Measurements from ENCODE around the gene NCAM1. TPM values are rescaled to one million over a fixed set of nuclear protein-coding genes. Genes with fewer than 3 reads are reported as not detected.

The NCAM1 gene
- total RNA-seq, 1 donor from 2014 or later, result 4.2 TPM

GRCh38 chr11:113283881-113284280, 322.7 kb downstream of the NCAM1 start:
- Histone ChIP-seq H3K4me1 (no peaks in the 10 kb centered on the region), H3K9me3 (no peaks in the 10 kb centered on the region), H3K4me3 (no peak overlapping the region), H3K27ac (no peak overlapping the region), H3K27me3 (no peaks in the 10 kb centered on the region), H3K36me3 (no peaks in the 10 kb centered on the region)
- ATAC-seq (no peak), DNase-seq (no peak)
- intact Hi-C loops (cut with DNase I), result no loop called here
- no peak for TF ChIP-seq CTCF (IDR thresholded peaks at IDR 0.05)

GRCh38 chr11:113286009-113286408, 324.8 kb downstream of the NCAM1 start:
- ATAC-seq, result no peak
- no peak overlapping the region for H3K27ac ChIP-seq
- intact Hi-C loops (cut with DNase I), result loop anchor here (5.0 kb wide), 1 partner anchor 699 kb away; no protein-coding TSS in a partner anchor
- H3K36me3 ChIP-seq, result no peaks in the 10 kb centered on the region
- no peaks in the 10 kb centered on the region for H3K9me3 ChIP-seq
- H3K4me3 ChIP-seq, result no peak overlapping the region
- DNase-seq, result no peak
- TF ChIP-seq CTCF (IDR thresholded peaks at IDR 0.05), result no peak
- no peaks in the 10 kb centered on the region for H3K27me3 ChIP-seq
- H3K4me1 ChIP-seq, result no peaks in the 10 kb centered on the region

- no peak for ATAC-seq
- H3K4me3 ChIP-seq, result no peak overlapping the region
- H3K9me3 ChIP-seq, result no peaks in the 10 kb centered on the region
- intact Hi-C loops (cut with DNase I), result loop anchor here (5.0 kb wide), 1 partner anchor 700 kb away; no protein-coding TSS in a partner anchor
- no peaks in the 10 kb centered on the region for H3K27me3 ChIP-seq
- DNase-seq, result no peak
- H3K27ac ChIP-seq, result no peak overlapping the region
- no peaks in the 10 kb centered on the region for H3K36me3 ChIP-seq
- no peak for TF ChIP-seq CTCF (IDR thresholded peaks at IDR 0.05)
- H3K4me1 ChIP-seq, result no peaks in the 10 kb centered on the region
These were observed 325.6 kb downstream of the NCAM1 start for GRCh38 chr11:113286509-113287497.

- H3K4me1 ChIP-seq, result no peaks in the 10 kb centered on the region
- H3K27ac ChIP-seq, result no peak overlapping the region
- no peaks in the 10 kb centered on the region for H3K36me3 ChIP-seq
- ATAC-seq (no peak), DNase-seq (no peak)
- no peak for TF ChIP-seq CTCF (IDR thresholded peaks at IDR 0.05)
- no peak overlapping the region for H3K4me3 ChIP-seq
- intact Hi-C loops (cut with DNase I), result loop anchor here (5.0 kb wide), 1 partner anchor 700 kb away; no protein-coding TSS in a partner anchor
- H3K9me3 ChIP-seq, result no peaks in the 10 kb centered on the region
- no peaks in the 10 kb centered on the region for H3K27me3 ChIP-seq
These were observed 326.6 kb downstream of the NCAM1 start for GRCh38 chr11:113287801-113288200.

GRCh38 chr11:113288286-113288863, 327.2 kb downstream of the NCAM1 start:
- Histone ChIP-seq H3K36me3 (no peaks in the 10 kb centered on the region), H3K27me3 (no peaks in the 10 kb centered on the region), H3K4me1 (no peaks in the 10 kb centered on the region), H3K27ac (no peak overlapping the region), H3K9me3 (no peaks in the 10 kb centered on the region), H3K4me3 (no peak overlapping the region)
- ATAC-seq, result no peak
- DNase-seq, result no peak
- TF ChIP-seq CTCF (IDR thresholded peaks at IDR 0.05), result no peak
- intact Hi-C loops (cut with DNase I), result loop anchor here (5.0 kb wide), 1 partner anchor 701 kb away; no protein-coding TSS in a partner anchor

Measured in upper lobe of right lung (tissue), 1 donor.